CD4-positive, alpha-beta T cell (primary cell): ENCODE data around the gene STX12. TPM values are rescaled to one million over a fixed set of nuclear protein-coding genes. Genes with fewer than 3 reads are reported as not detected.

Experiments used
- ATAC-seq: fragments of 200-7000 bp; cut with Tn5 transposase; one replicate; pipeline ENCODE4 v1.10.0; 2022; ENCODE audit warnings: mild to moderate bottlenecking; ENCODE audit not compliant: poor library complexity
- CTCF ChIA-PET: fragments of 350-600 bp; sonication (Branson Sonifier 250); formaldehyde crosslinking; loops from one replicate; lab custom pipeline; 2021; ENCODE audit warnings: antibody characterized with exemption, inconsistent platforms; lab: Charles Lee
- POLR2A ChIA-PET: fragments of 350-600 bp; sonication (Branson Sonifier 250); formaldehyde crosslinking; loops from one replicate; lab custom pipeline; 2021; ENCODE audit warnings: antibody characterized with exemption, inconsistent platforms; lab: Charles Lee
- DNase-seq, 14 experiments: peaks; one replicate each; pipeline ENCODE4 v3.0.0-alpha.2; 2013 to 2020; ENCODE audit warnings: mixed read lengths in 2 of 14
- H3K27ac ChIP-seq, 2 donors: one replicate each; pipeline versions ENCODE4 v1.5.1 to v1.7.0; 2013; ENCODE audit warnings: low read length in 2 of 2, low read depth in 1 of 2, mild to moderate bottlenecking in 1 of 2
- H3K27me3 ChIP-seq, 2 experiments: 1 replicate in 1 of 2; 2 replicates in 1 of 2; pipeline versions ENCODE4 v1.6.1 to v1.7.0; 2013; ENCODE audit warnings: low read length in 2 of 2, control low read depth in 1 of 2, mild to moderate bottlenecking in 1 of 2, moderate library complexity in 1 of 2; ENCODE audit not compliant: insufficient read depth in 2 of 2, control insufficient read depth in 1 of 2
- H3K36me3 ChIP-seq: one replicate; pipeline ENCODE4 v1.6.1; 2013; ENCODE audit warnings: low read length, control low read depth; ENCODE audit not compliant: insufficient read depth
- H3K4me1 ChIP-seq: one replicate; pipeline ENCODE4 v1.6.1; 2013; ENCODE audit warnings: low read length, control low read depth; ENCODE audit not compliant: insufficient read depth
- H3K4me3 ChIP-seq: one replicate; pipeline ENCODE4 v1.5.1; 2013; ENCODE audit warnings: mild to moderate bottlenecking, low read length, moderate library complexity
- H3K9me3 ChIP-seq, 2 experiments: 1 replicate in 1 of 2; 2 replicates in 1 of 2; pipeline versions ENCODE4 v1.6.1 to v1.7.0; 2013; ENCODE audit warnings: low read length in 2 of 2, mild to moderate bottlenecking in 2 of 2, control low read depth in 1 of 2, moderate library complexity in 1 of 2; ENCODE audit not compliant: control insufficient read depth in 1 of 2, insufficient read depth in 1 of 2
- H3K27ac Mint-ChIP-seq: one replicate; pipeline ENCODE4 v1.8.0; 2020; ENCODE audit warnings: mixed read lengths
- H3K27me3 Mint-ChIP-seq: one replicate; pipeline ENCODE4 v1.8.0; 2021; ENCODE audit warnings: mixed read lengths
- H3K36me3 Mint-ChIP-seq: one replicate; pipeline ENCODE4 v1.8.0; 2021; ENCODE audit warnings: low read depth, mixed read lengths
- H3K4me1 Mint-ChIP-seq: one replicate; pipeline ENCODE4 v1.8.0; 2021; ENCODE audit warnings: low read depth, mixed read lengths
- H3K4me3 Mint-ChIP-seq: one replicate; pipeline ENCODE4 v1.8.0; 2020; ENCODE audit warnings: mild to moderate bottlenecking, mixed read lengths
- H3K9me3 Mint-ChIP-seq: one replicate; pipeline ENCODE4 v1.8.0; 2020; ENCODE audit warnings: mixed read lengths
- CTCF ChIP-seq: fragments of 200-600 bp; IDR thresholded peaks from one replicate; pipeline ENCODE4 v1.8.0; 2022; ENCODE audit warnings: antibody characterized with exemption, mild to moderate bottlenecking
- intact Hi-C, 2 experiments: fragments of 100-400 bp; cut with DNase I in 1 of 2; cut with micrococcal nuclease in 1 of 2; formaldehyde crosslinking; loops; one replicate each; pipeline versions ENCODE4 v1.15.1 to v1.9.0; 2023 to 2025; cut with DNase I, micrococcal nuclease
- total RNA-seq, 174 experiments: library from RNA in 2 of 174; stranded (reverse) in 2 of 174; gene quantifications; one replicate each; pipeline ENCODE4 v1.2.3 and lab custom pipeline; 2021 to 2026

Gene STX12
- total RNA-seq, 2 experiments from 2014 or later: 20.3 to 22.7 TPM

- POLR2A ChIA-PET: interaction anchor here (0.7 to 1.9 kb wide), 31 partner anchors 12 to 1457 kb away, joined by 3 to 58 read pairs (median 4); partner anchors contain the start of genes GPATCH3, IFI6, MED18 and PPP1R8
- ATAC-seq: peak; percentile 92
- Histone ChIP-seq H3K36me3 (peaks cover 17% of the 10 kb centered on the region), H3K27me3 (no peaks in the 10 kb centered on the region), H3K4me1 (peaks cover 19% of the 10 kb centered on the region), H3K27ac (peak within 1 kb of the TSS; percentile 82 to 85), H3K4me3 (peak within 1 kb of the TSS; percentile 74), H3K9me3 (no peaks in the 10 kb centered on the region)
- peak within 1 kb of the TSS; percentile 85 for H3K4me3 Mint-ChIP-seq
- peaks cover 24% of the 10 kb centered on the region for H3K4me1 Mint-ChIP-seq
- H3K27me3 Mint-ChIP-seq: no peaks in the 10 kb centered on the region
- no peaks in the 10 kb centered on the region for H3K9me3 Mint-ChIP-seq
- peak; percentile 99 to 100 (median 99) for DNase-seq
- intact Hi-C loops: loop anchor here (1.0 to 10.0 kb wide), 8 partner anchors 47 to 493 kb away; partner anchors contain the start of genes EYA3 (in 1 of the 2), IFI6 (in 1 of the 2), PPP1R8 (in 1 of the 2) and STX12 (in 1 of the 2)
- H3K36me3 Mint-ChIP-seq: peaks cover 26% of the 10 kb centered on the region
- H3K27ac Mint-ChIP-seq: peak within 1 kb of the TSS; percentile 89
- CTCF ChIA-PET: interaction anchor here (0.6 to 2.8 kb wide), 15 partner anchors 10 to 628 kb away, joined by 3 to 44 read pairs (median 4); partner anchors contain the start of genes AHDC1, IFI6 and STX12
- peak; percentile 60 for TF ChIP-seq CTCF
Measured at GRCh38 chr1:27725374-27726172, 47.4 kb upstream of the STX12 start, which contains the start of gene FAM76A. Gene FAM76A (plus strand): TSS chr1:27725961. CDS start chr1:27726081, 120 bp downstream.

- H3K27me3 ChIP-seq: no peaks in the 10 kb centered on the region
- H3K9me3 ChIP-seq: no peaks in the 10 kb centered on the region
- Mint-ChIP-seq H3K9me3 (no peaks in the 10 kb centered on the region), H3K27me3 (no peaks in the 10 kb centered on the region), H3K4me3 (peak overlapping the region; percentile 85), H3K4me1 (peaks cover 24% of the 10 kb centered on the region), H3K27ac (peak overlapping the region; percentile 89), H3K36me3 (peaks cover 34% of the 10 kb centered on the region)
- H3K36me3 ChIP-seq: peaks cover 20% of the 10 kb centered on the region
- ChIA-PET CTCF (interaction anchor here (0.5 to 2.8 kb wide), 11 partner anchors 9 to 317 kb away, joined by 3 to 44 read pairs (median 3); partner anchors contain the start of genes AHDC1, IFI6 and STX12), POLR2A (interaction anchor here (0.7 to 1.9 kb wide), 24 partner anchors 12 to 1456 kb away, joined by 3 to 58 read pairs (median 5); partner anchors contain the start of genes GPATCH3, IFI6, PPP1R8 and RNU11)
- DNase-seq: peak in 9 of 14 experiments; percentile 4 to 42 (median 22)
- peak overlapping the region; percentile 35 to 61 for H3K27ac ChIP-seq
- ATAC-seq: no peak
- peak overlapping the region; percentile 74 for H3K4me3 ChIP-seq
- peaks cover 19% of the 10 kb centered on the region for H3K4me1 ChIP-seq
- intact Hi-C loops: loop anchor here (2.0 to 10.0 kb wide), 5 partner anchors 46 to 494 kb away; partner anchors contain the start of genes EYA3 (in 1 of the 2), PPP1R8 (in 1 of the 2), STX12 (in 1 of the 2) and TMEM222 (in 1 of the 2)
- no peak for TF ChIP-seq CTCF
Measured at GRCh38 chr1:27726173-27727044, 46.6 kb upstream of the STX12 start.
